ENCODE results near the gene PBLD. TPM values are rescaled to one million over a fixed set of nuclear protein-coding genes. Genes with fewer than 3 reads are reported as not detected.

Gene PBLD
- polyA plus RNA-seq, 2 of the 4 experiments (the other 2 are of a cell fraction) = 1.8 to 4.2 TPM

GRCh38 chr10:68253346-68253745 is 79.4 kb downstream of the PBLD start:
- no peak for DNase-seq (ENCODE audit: low read depth in 1 of 2, low spot score in 1 of 2)
- H3K27ac ChIP-seq = no peak overlapping the region
- H3K4me2 ChIP-seq = no peak overlapping the region
- H3K4me1 ChIP-seq = no peaks in the 10 kb centered on the region
- no peak for TF ChIP-seq E2F6 (IDR thresholded peaks at IDR 0.05; ENCODE audit: borderline replicate concordance, low read depth)
- TF ChIP-seq POLR2A (IDR thresholded peaks at IDR 0.05; ENCODE audit: low read length) = no peak
- H3K9me3 ChIP-seq = no peaks in the 10 kb centered on the region
- ChIA-PET POLR2A (interaction anchor here (1.2 kb wide), 1 partner anchor 22 kb away, joined by 5 read pairs; the partner anchor contains the start of gene ATOH7), CTCF (interaction anchor here (0.5 to 2.8 kb wide), 7 partner anchors 13 to 225 kb away, joined by 3 to 10 read pairs (median 4); no protein-coding TSS in a partner anchor)
- no peak overlapping the region for H3K4me3 ChIP-seq
- 5% methylated on average over 1 of the region's 1 CpG for WGBS (ENCODE audit: missing lambda C conversion rate)
- no peak for ATAC-seq
- no peak for FAIRE-seq

GRCh38 chr10:68251625-68252495 is 80.9 kb downstream of the PBLD start:
- ATAC-seq = no peak
- ChIA-PET CTCF (interaction anchor here (1.2 to 2.0 kb wide), 3 partner anchors 14 to 50 kb away, joined by 3 to 9 read pairs (median 4); no protein-coding TSS in a partner anchor), POLR2A (no interaction called here)
- FAIRE-seq = no peak
- WGBS (ENCODE audit: missing lambda C conversion rate) = 58% methylated on average over 5 of the region's 5 CpGs
- no peak for DNase-seq (ENCODE audit: low read depth in 1 of 2, low spot score in 1 of 2)
- H3K27ac ChIP-seq = no peak overlapping the region
- no peaks in the 10 kb centered on the region for H3K9me3 ChIP-seq
- TF ChIP-seq HES2 (IDR thresholded peaks at IDR 0.05) = no peak
- TF ChIP-seq KDM5A (IDR thresholded peaks at IDR 0.05) = no peak
- TF ChIP-seq RARB (CRISPR knock-in tag; IDR thresholded peaks at IDR 0.05) = no peak
- no peak for TF ChIP-seq RAD21 (conservative IDR thresholded peaks at IDR 0.05 in 1 of 2, IDR thresholded peaks at IDR 0.05 in 1 of 2)
- no peak for TF ChIP-seq BHLHE40 (IDR thresholded peaks at IDR 0.05; ENCODE audit: low read depth, low read length)
- TF ChIP-seq FOXS1 (CRISPR knock-in tag; IDR thresholded peaks at IDR 0.05) = no peak
- no peak for TF ChIP-seq RFX5 (IDR thresholded peaks at IDR 0.05)
- no peak for TF ChIP-seq CEBPB (IDR thresholded peaks at IDR 0.05)
- H3K4me3 ChIP-seq = no peak overlapping the region
- H3K4me1 ChIP-seq = no peaks in the 10 kb centered on the region
- no peak overlapping the region for H3K4me2 ChIP-seq

- no peak for ATAC-seq
- no peak overlapping the region for H3K27ac ChIP-seq
- H3K9me3 ChIP-seq = no peaks in the 10 kb centered on the region
- no peak for FAIRE-seq
- no peak for TF ChIP-seq SREBF2 (IDR thresholded peaks at IDR 0.05)
- no peak for TF ChIP-seq CTCF (IDR thresholded peaks at IDR 0.05)
- no peak for TF ChIP-seq RAD21 (conservative IDR thresholded peaks at IDR 0.05 in 1 of 2, IDR thresholded peaks at IDR 0.05 in 1 of 2)
- CTCF ChIA-PET = interaction anchor here (1.6 kb wide), 1 partner anchor 15 kb away, joined by 4 read pairs; no protein-coding TSS in a partner anchor
- H3K4me2 ChIP-seq = no peak overlapping the region
- POLR2A ChIA-PET = no interaction called here
- DNase-seq (ENCODE audit: low read depth in 1 of 2, low spot score in 1 of 2) = no peak
- 77% methylated on average over 7 of the region's 7 CpGs for WGBS (ENCODE audit: missing lambda C conversion rate)
- no peaks in the 10 kb centered on the region for H3K4me1 ChIP-seq
- no peak overlapping the region for H3K4me3 ChIP-seq
Observed at GRCh38 chr10:68251151-68251550, 81.6 kb downstream of the PBLD start.

- 63% methylated on average over 4 of the region's 4 CpGs for WGBS (ENCODE audit: missing lambda C conversion rate)
- FAIRE-seq = no peak
- ATAC-seq = no peak
- H3K4me2 ChIP-seq = no peak overlapping the region
- DNase-seq (ENCODE audit: low read depth in 1 of 2, low spot score in 1 of 2) = no peak
- no peak overlapping the region for H3K27ac ChIP-seq
- CTCF ChIA-PET = interaction anchor here (0.6 to 1.8 kb wide), 5 partner anchors 17 to 792 kb away, joined by 3 to 5 read pairs (median 3); partner anchors contain the start of genes ATOH7 and RUFY2
- no peaks in the 10 kb centered on the region for H3K4me1 ChIP-seq
- no peaks in the 10 kb centered on the region for H3K9me3 ChIP-seq
- TF ChIP-seq MAX (IDR thresholded peaks at IDR 0.05) (no peak), HEYL (CRISPR knock-in tag; IDR thresholded peaks at IDR 0.05) (no peak), MYC (IDR thresholded peaks at IDR 0.05; ENCODE audit: borderline replicate concordance, low read length) (no peak), NPAS2 (CRISPR knock-in tag; IDR thresholded peaks at IDR 0.05; ENCODE audit: borderline replicate concordance) (no peak)
- H3K4me3 ChIP-seq = no peak overlapping the region
- POLR2A ChIA-PET = interaction anchor here (0.6 kb wide), 1 partner anchor 174 kb away, joined by 4 read pairs; no protein-coding TSS in a partner anchor
Observed at GRCh38 chr10:68249297-68249696, 83.4 kb downstream of the PBLD start.

All from A549 (cell line).